GM12801 (cell line): Measurements from ENCODE around the gene RAB1B.

Experiments
- CTCF ChIP-seq: IDR thresholded peaks from one replicate; pipeline ENCODE4 v1.5.1; 2011; ENCODE audit warnings: control low read depth; ENCODE audit not compliant: insufficient read length; ENCODE audit errors: extremely low read depth

The RAB1B gene

DNA sequence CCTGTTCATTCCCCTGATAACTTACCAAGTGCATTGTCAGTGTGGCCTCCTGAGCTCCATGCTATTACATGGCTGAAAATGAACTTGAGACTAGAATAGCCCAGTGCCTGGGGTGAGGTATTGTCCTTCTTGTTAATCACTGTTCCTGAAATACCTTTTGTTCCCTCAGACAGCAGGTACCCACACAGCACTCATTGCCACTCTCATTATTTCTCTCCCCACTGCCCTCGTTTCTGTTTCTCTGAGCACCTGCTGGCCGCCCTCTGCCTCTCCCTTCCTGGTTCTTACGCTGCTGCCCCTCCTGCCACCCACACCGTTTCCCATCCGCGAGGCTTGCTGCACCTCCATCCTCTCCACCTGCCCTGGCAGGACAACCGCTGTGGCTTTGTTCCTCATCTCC, 36.9 kb upstream of the RAB1B start:
- no peak for TF ChIP-seq CTCF

GRCh38 chr11:66232769-66233168, 35.7 kb upstream of the RAB1B start:
- no peak for TF ChIP-seq CTCF

DNA sequence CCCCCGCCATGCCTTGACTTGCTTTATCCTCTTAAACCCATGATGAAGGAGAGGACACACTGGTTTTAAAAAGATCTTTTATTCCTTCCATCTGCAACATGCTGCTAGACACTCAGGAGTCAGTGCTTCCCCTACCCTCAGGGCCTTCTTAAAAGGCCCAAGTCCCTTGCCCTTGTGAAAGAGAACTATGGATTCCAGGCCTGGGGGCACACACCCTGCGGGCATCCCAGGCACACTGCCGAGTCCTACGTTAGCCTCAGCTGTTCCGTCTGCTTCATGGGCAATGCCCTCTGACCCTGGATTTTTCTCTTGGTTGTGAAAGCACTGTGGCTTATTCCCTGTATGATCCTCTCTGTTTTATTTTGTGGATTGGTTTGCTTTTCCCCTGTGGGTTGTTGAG, 35.1 kb upstream of the RAB1B start:
- TF ChIP-seq CTCF = no peak

- no peak for TF ChIP-seq CTCF
These were observed 33.3 kb upstream of the RAB1B start for GRCh38 chr11:66235141-66235540.

DNA sequence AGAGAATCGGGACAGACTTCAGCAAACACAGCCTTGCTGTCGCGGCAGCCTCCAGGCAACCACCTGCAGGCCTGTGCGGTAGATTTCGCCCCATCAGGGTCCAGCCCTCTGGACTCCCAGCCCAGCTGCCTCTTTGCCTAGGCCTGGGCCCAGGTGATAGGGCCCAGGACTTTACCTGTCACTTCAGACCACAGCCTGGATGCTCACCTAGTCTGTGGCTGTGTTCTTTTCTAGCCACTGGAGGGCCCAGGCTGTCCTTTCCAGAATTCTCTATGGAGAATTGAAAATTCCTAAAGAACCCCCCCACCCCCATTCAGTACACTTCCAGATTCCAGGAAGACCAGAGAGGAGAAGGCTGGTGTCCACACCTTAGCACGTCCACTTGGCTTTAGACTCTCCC, 30.6 kb upstream of the RAB1B start:
- TF ChIP-seq CTCF = no peak

DNA sequence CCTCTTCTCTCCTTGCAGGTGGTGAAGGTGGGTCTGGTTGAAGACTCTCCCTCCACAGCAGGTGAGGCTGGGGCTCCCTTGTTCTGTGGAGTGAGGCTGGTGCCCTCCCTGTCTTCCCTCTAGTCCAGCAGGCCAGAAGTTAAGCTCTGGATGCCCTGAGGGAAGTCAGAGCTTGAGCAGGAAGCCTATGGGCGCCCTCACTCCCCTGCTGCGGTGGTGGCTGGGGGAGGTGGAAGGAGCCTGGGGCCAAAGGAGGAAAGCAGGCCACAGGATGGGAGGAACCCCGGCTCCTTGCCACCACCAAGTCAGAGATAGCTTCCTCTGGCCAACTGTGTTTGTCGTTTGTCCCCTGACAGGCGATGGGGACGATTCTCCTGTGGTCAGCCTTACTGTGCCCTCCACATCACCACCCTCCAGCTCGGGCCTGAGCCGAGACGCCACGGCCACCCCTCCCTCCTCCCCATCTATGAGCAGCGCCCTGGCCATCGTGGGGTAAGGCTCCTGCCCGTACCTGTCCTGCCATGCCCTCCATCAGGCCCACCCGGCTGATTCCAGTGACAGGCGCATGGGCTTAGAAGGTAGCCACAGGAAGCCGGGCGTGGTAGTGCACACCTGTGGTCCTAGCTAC, 29.5 kb upstream of the RAB1B start:
- TF ChIP-seq CTCF = no peak

GRCh38 chr11:66239511-66239910, 28.9 kb upstream of the RAB1B start:
- TF ChIP-seq CTCF = no peak
